Measurements from ENCODE around the gene DLG5.

The DLG5 gene

GRCh38 chr10:77861366-77861765 lies 65.2 kb downstream of the DLG5 start:
- Histone ChIP-seq H3K27ac (ENCODE audit: low read length, poor library complexity, severe bottlenecking) (no peak overlapping the region), H2BK120ac (ENCODE audit: low read depth, low read length) (no peak overlapping the region), H3K18ac (ENCODE audit: low read depth in 1 of 2, low read length in 2 of 2) (no peak overlapping the region), H3K4ac (ENCODE audit: low read depth in 1 of 2, low read length in 2 of 2) (no peak overlapping the region), H3K23ac (ENCODE audit: low read length in 2 of 2) (no peak overlapping the region), H3K79me1 (replicated peaks; ENCODE audit: low read length, poor library complexity, severe bottlenecking) (peaks cover 71% of the 10 kb centered on the region), H2BK15ac (ENCODE audit: low read depth, poor library complexity, severe bottlenecking) (no peak overlapping the region), H3K9me3 (ENCODE audit: control insufficient read depth, low read length) (no peaks in the 10 kb centered on the region), H3K4me3 (ENCODE audit: insufficient read depth in 1 of 2, low read depth in 1 of 2, low read length in 2 of 2) (no peak overlapping the region), H3K36me3 (ENCODE audit: control insufficient read depth in 1 of 2, insufficient read depth in 2 of 2, low read depth in 1 of 2, low read length in 2 of 2) (peaks cover 19 to 35% of the 10 kb centered on the region in 2 experiments), H2AFZ (ENCODE audit: low read depth, low read length) (no peak overlapping the region), H4K91ac (ENCODE audit: low read length) (no peak overlapping the region), H3K14ac (ENCODE audit: low read length in 2 of 2) (no peak overlapping the region), H3K27me3 (ENCODE audit: control insufficient read depth in 1 of 2, insufficient read depth in 1 of 2, low read length in 2 of 2) (no peaks in the 10 kb centered on the region), H2BK12ac (ENCODE audit: low read length in 2 of 2) (no peak overlapping the region), H3K4me2 (ENCODE audit: low read length, poor library complexity, severe bottlenecking) (no peak overlapping the region), H2BK5ac (ENCODE audit: low read depth, low read length, poor library complexity, severe bottlenecking) (no peak overlapping the region), H3K9ac (ENCODE audit: low read length) (peak overlapping the region; percentile 1), H2AK5ac (ENCODE audit: low read length, severe bottlenecking) (no peak overlapping the region), H4K8ac (ENCODE audit: low read length) (no peak overlapping the region), H3K4me1 (ENCODE audit: control insufficient read depth, insufficient read depth, low read depth, low read length) (peaks cover 2% of the 10 kb centered on the region)
- WGBS, result 87% methylated on average over 6 of the region's 6 CpGs
- no peak for DNase-seq

DNA sequence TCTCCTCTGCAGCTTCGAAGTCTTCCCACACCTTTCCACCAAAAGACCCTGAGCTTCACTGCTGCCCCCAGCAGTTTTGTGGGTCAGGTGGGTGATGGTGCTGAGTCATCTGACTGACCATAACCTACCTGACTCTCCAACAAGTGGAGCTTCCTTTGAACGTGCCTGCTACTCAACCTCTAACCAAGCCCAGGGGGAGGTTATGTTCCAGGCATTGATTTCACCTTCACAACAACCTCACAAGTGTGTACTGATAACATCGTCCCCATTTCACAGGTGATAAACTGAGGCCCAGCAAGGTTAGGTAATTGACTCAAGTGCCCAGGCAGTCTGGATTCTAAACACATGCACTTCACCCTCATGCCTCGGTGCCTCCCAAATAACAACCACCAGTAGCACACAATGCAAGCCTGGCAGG lies 66.7 kb downstream of the DLG5 start:
- Histone ChIP-seq H4K8ac (ENCODE audit: low read length) (no peak overlapping the region), H3K36me3 (ENCODE audit: control insufficient read depth in 1 of 2, insufficient read depth in 2 of 2, low read depth in 1 of 2, low read length in 2 of 2) (peaks cover 16 to 29% of the 10 kb centered on the region in 2 experiments), H3K18ac (ENCODE audit: low read depth in 1 of 2, low read length in 2 of 2) (no peak overlapping the region), H2AK5ac (ENCODE audit: low read length, severe bottlenecking) (no peak overlapping the region), H3K4me3 (ENCODE audit: insufficient read depth in 1 of 2, low read depth in 1 of 2, low read length in 2 of 2) (no peak overlapping the region), H2AFZ (ENCODE audit: low read depth, low read length) (no peak overlapping the region), H3K79me1 (replicated peaks; ENCODE audit: low read length, poor library complexity, severe bottlenecking) (peaks cover 66% of the 10 kb centered on the region), H3K4me2 (ENCODE audit: low read length, poor library complexity, severe bottlenecking) (no peak overlapping the region), H2BK5ac (ENCODE audit: low read depth, low read length, poor library complexity, severe bottlenecking) (no peak overlapping the region), H3K9ac (ENCODE audit: low read length) (no peak overlapping the region), H3K23ac (ENCODE audit: low read length in 2 of 2) (no peak overlapping the region), H3K9me3 (ENCODE audit: control insufficient read depth, low read length) (no peaks in the 10 kb centered on the region), H4K91ac (ENCODE audit: low read length) (no peak overlapping the region), H3K14ac (ENCODE audit: low read length in 2 of 2) (no peak overlapping the region), H3K27ac (ENCODE audit: low read length, poor library complexity, severe bottlenecking) (no peak overlapping the region), H3K4me1 (ENCODE audit: control insufficient read depth, insufficient read depth, low read depth, low read length) (no peaks in the 10 kb centered on the region), H2BK15ac (ENCODE audit: low read depth, poor library complexity, severe bottlenecking) (no peak overlapping the region), H2BK12ac (ENCODE audit: low read length in 2 of 2) (no peak overlapping the region), H2BK120ac (ENCODE audit: low read depth, low read length) (no peak overlapping the region), H3K4ac (ENCODE audit: low read depth in 1 of 2, low read length in 2 of 2) (peak overlapping the region in 1 of 2 experiments; percentile 5), H3K27me3 (ENCODE audit: control insufficient read depth in 1 of 2, insufficient read depth in 1 of 2, low read length in 2 of 2) (no peaks in the 10 kb centered on the region)
- DNase-seq, result no peak
- 97% methylated on average over 4 of the region's 4 CpGs for WGBS

- WGBS, result over 99% methylated on average over 7 of the region's 7 CpGs
- no peak overlapping the region for H4K8ac ChIP-seq (ENCODE audit: low read length)
- no peak overlapping the region for H4K91ac ChIP-seq (ENCODE audit: low read length)
- H3K27ac ChIP-seq (ENCODE audit: low read length, poor library complexity, severe bottlenecking), result no peak overlapping the region
- no peak overlapping the region for H2BK5ac ChIP-seq (ENCODE audit: low read depth, low read length, poor library complexity, severe bottlenecking)
- H2BK12ac ChIP-seq (ENCODE audit: low read length in 2 of 2), result no peak overlapping the region
- no peak overlapping the region for H2BK15ac ChIP-seq (ENCODE audit: low read depth, poor library complexity, severe bottlenecking)
- H3K27me3 ChIP-seq (ENCODE audit: control insufficient read depth in 1 of 2, insufficient read depth in 1 of 2, low read length in 2 of 2), result no peaks in the 10 kb centered on the region
- no peak overlapping the region for H2AFZ ChIP-seq (ENCODE audit: low read depth, low read length)
- H3K9me3 ChIP-seq (ENCODE audit: control insufficient read depth, low read length), result no peaks in the 10 kb centered on the region
- no peak overlapping the region for H2AK5ac ChIP-seq (ENCODE audit: low read length, severe bottlenecking)
- peak overlapping the region in 1 of 2 experiments; percentile 5 for H3K4ac ChIP-seq (ENCODE audit: low read depth in 1 of 2, low read length in 2 of 2)
- no peak overlapping the region for H3K4me3 ChIP-seq (ENCODE audit: insufficient read depth in 1 of 2, low read depth in 1 of 2, low read length in 2 of 2)
- DNase-seq, result no peak
- H3K4me1 ChIP-seq (ENCODE audit: control insufficient read depth, insufficient read depth, low read depth, low read length), result no peaks in the 10 kb centered on the region
- peak overlapping the region in 1 of 2 experiments; percentile 84 for H3K23ac ChIP-seq (ENCODE audit: low read length in 2 of 2)
- peaks cover 16 to 30% of the 10 kb centered on the region in 2 experiments for H3K36me3 ChIP-seq (ENCODE audit: control insufficient read depth in 1 of 2, insufficient read depth in 2 of 2, low read depth in 1 of 2, low read length in 2 of 2)
- peaks cover 63% of the 10 kb centered on the region for H3K79me1 ChIP-seq (replicated peaks; ENCODE audit: low read length, poor library complexity, severe bottlenecking)
- H3K9ac ChIP-seq (ENCODE audit: low read length), result no peak overlapping the region
- H3K14ac ChIP-seq (ENCODE audit: low read length in 2 of 2), result no peak overlapping the region
- no peak overlapping the region for H3K4me2 ChIP-seq (ENCODE audit: low read length, poor library complexity, severe bottlenecking)
- H3K18ac ChIP-seq (ENCODE audit: low read depth in 1 of 2, low read length in 2 of 2), result no peak overlapping the region
- H2BK120ac ChIP-seq (ENCODE audit: low read depth, low read length), result no peak overlapping the region
These were observed 67.2 kb downstream of the DLG5 start for GRCh38 chr10:77859200-77859864.

- Histone ChIP-seq H3K4me3 (ENCODE audit: insufficient read depth in 1 of 2, low read depth in 1 of 2, low read length in 2 of 2) (no peak overlapping the region), H3K23ac (ENCODE audit: low read length in 2 of 2) (no peak overlapping the region), H3K79me1 (replicated peaks; ENCODE audit: low read length, poor library complexity, severe bottlenecking) (peaks cover 54% of the 10 kb centered on the region), H2AK5ac (ENCODE audit: low read length, severe bottlenecking) (no peak overlapping the region), H2AFZ (ENCODE audit: low read depth, low read length) (no peak overlapping the region), H3K27ac (ENCODE audit: low read length, poor library complexity, severe bottlenecking) (no peak overlapping the region), H3K4ac (ENCODE audit: low read depth in 1 of 2, low read length in 2 of 2) (no peak overlapping the region), H3K36me3 (ENCODE audit: control insufficient read depth in 1 of 2, insufficient read depth in 2 of 2, low read depth in 1 of 2, low read length in 2 of 2) (peaks cover 34 to 38% of the 10 kb centered on the region in 2 experiments), H3K27me3 (ENCODE audit: control insufficient read depth in 1 of 2, insufficient read depth in 1 of 2, low read length in 2 of 2) (no peaks in the 10 kb centered on the region), H2BK12ac (ENCODE audit: low read length in 2 of 2) (no peak overlapping the region), H3K9me3 (ENCODE audit: control insufficient read depth, low read length) (no peaks in the 10 kb centered on the region), H4K91ac (ENCODE audit: low read length) (no peak overlapping the region), H3K4me2 (ENCODE audit: low read length, poor library complexity, severe bottlenecking) (no peak overlapping the region), H4K8ac (ENCODE audit: low read length) (no peak overlapping the region), H3K9ac (ENCODE audit: low read length) (no peak overlapping the region), H2BK120ac (ENCODE audit: low read depth, low read length) (no peak overlapping the region), H3K14ac (ENCODE audit: low read length in 2 of 2) (no peak overlapping the region), H3K18ac (ENCODE audit: low read depth in 1 of 2, low read length in 2 of 2) (no peak overlapping the region), H3K4me1 (ENCODE audit: control insufficient read depth, insufficient read depth, low read depth, low read length) (no peaks in the 10 kb centered on the region), H2BK5ac (ENCODE audit: low read depth, low read length, poor library complexity, severe bottlenecking) (no peak overlapping the region), H2BK15ac (ENCODE audit: low read depth, poor library complexity, severe bottlenecking) (no peak overlapping the region)
- DNase-seq, result no peak
- WGBS, result 92% methylated on average over 11 of the region's 11 CpGs
These were observed 69.3 kb downstream of the DLG5 start for GRCh38 chr10:77857272-77857671.
